Common myeloid progenitor, CD34-positive (primary cell): ENCODE data around the gene CFAP70.

Experiments used
- CTCF ChIA-PET: fragments of 350-600 bp; sonication (Branson Sonifier 250); formaldehyde crosslinking; loops from one replicate; lab custom pipeline; 2021; ENCODE audit warnings: antibody characterized with exemption; lab: Charles Lee
- POLR2A ChIA-PET: fragments of 350-600 bp; sonication (Branson Sonifier 250); formaldehyde crosslinking; loops from one replicate; lab custom pipeline; 2021; ENCODE audit warnings: antibody characterized with exemption; lab: Charles Lee
- DNase-seq, 3 donors: peaks; one replicate each; pipeline versions ENCODE4 v3.0.0 to v3.0.0-alpha.2; 2013
- H3K27ac ChIP-seq, 2 experiments: 1 replicate in 1 of 2; 2 replicates in 1 of 2; pipeline ENCODE4 v1.7.0; 2013; ENCODE audit warnings: inconsistent platforms in 2 of 2, low read length in 2 of 2, mild to moderate bottlenecking in 2 of 2, low read depth in 1 of 2, moderate library complexity in 1 of 2; ENCODE audit not compliant: severe bottlenecking in 2 of 2, insufficient read depth in 1 of 2, poor library complexity in 1 of 2
- H3K27me3 ChIP-seq, 5 experiments: replicated peaks in 2 of 5; 1 replicate in 3 of 5; 2 replicates in 2 of 5; pipeline versions ENCODE4 v1.6.1 to v1.7.0; 2013; ENCODE audit warnings: low read length in 4 of 5, mild to moderate bottlenecking in 2 of 5, moderate library complexity in 2 of 5, inconsistent platforms in 1 of 5; ENCODE audit not compliant: insufficient read depth in 5 of 5, control insufficient read depth in 4 of 5
- H3K36me3 ChIP-seq, 4 experiments: 1 replicate in 2 of 4; 2 replicates in 2 of 4; pipeline versions ENCODE4 v1.6.1 to v1.7.0; 2013; ENCODE audit warnings: low read length in 3 of 4, control low read depth in 1 of 4, mild to moderate bottlenecking in 1 of 4; ENCODE audit not compliant: control insufficient read depth in 4 of 4, insufficient read depth in 4 of 4
- H3K4me1 ChIP-seq, 4 experiments: 1 replicate in 3 of 4; 2 replicates in 1 of 4; pipeline versions ENCODE4 v1.6.1 to v1.7.1; 2013; ENCODE audit warnings: low read length in 3 of 4, mild to moderate bottlenecking in 3 of 4, control low read depth in 1 of 4, inconsistent platforms in 1 of 4, moderate library complexity in 1 of 4; ENCODE audit not compliant: control insufficient read depth in 4 of 4, insufficient read depth in 4 of 4; ENCODE audit errors: control extremely low read depth in 1 of 4
- H3K4me3 ChIP-seq, 7 experiments: 1 replicate in 4 of 7; 2 replicates in 3 of 7; pipeline versions ENCODE4 v1.5.1 to v1.7.0; 2013; ENCODE audit warnings: mild to moderate bottlenecking in 7 of 7, low read length in 6 of 7, moderate library complexity in 6 of 7, inconsistent platforms in 2 of 7, low read depth in 2 of 7, control low read depth in 1 of 7; ENCODE audit not compliant: insufficient read depth in 4 of 7, control insufficient read depth in 1 of 7; ENCODE audit errors: extremely low read depth in 1 of 7
- H3K9me3 ChIP-seq, 5 experiments: 1 replicate in 4 of 5; 2 replicates in 1 of 5; pipeline versions ENCODE4 v1.6.1 to v1.7.1; 2013; ENCODE audit warnings: low read length in 4 of 5, mild to moderate bottlenecking in 2 of 5, inconsistent platforms in 1 of 5, low read depth in 1 of 5, moderate library complexity in 1 of 5; ENCODE audit not compliant: control insufficient read depth in 4 of 5, insufficient read depth in 2 of 5; ENCODE audit errors: control extremely low read depth in 1 of 5
- WGBS: methylation state at CpG from one replicate; pipeline ENCODE4 v1.1.5; 2013; ENCODE audit not compliant: insufficient coverage; 5-methylcytosine and 5-hydroxymethylcytosine counted together

CFAP70 gene

DNA sequence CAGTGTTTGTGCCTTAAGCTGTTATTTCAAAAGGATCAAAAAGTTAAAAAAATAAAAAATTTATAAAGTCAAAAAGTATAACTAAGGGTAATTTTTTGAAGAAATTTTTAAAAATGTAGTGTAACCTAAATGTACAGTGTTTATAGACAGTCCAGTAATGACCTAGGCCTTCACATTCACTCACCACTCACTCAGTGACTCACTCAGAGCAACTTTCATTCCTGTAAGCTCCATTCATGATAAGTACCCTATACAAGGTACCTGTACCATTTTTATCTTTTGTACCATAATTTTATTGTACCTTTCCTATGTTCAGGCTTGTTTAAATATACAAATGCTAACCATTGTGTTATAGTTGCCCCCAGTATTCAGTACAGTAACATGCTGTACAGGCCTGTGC lies 133.1 kb downstream of the CFAP70 start:
- peaks cover 0 to 11% (median 5%) of the 10 kb centered on the region in 4 experiments for H3K36me3 ChIP-seq
- no peak overlapping the region for H3K27ac ChIP-seq
- H3K9me3 ChIP-seq: no peaks in the 10 kb centered on the region
- no peak overlapping the region for H3K4me3 ChIP-seq
- POLR2A ChIA-PET: no interaction called here
- no peak for DNase-seq
- H3K4me1 ChIP-seq: peaks cover 0 to 23% (median 10%) of the 10 kb centered on the region in 4 experiments
- no peaks in the 10 kb centered on the region for H3K27me3 ChIP-seq
- CTCF ChIA-PET: no interaction called here

DNA sequence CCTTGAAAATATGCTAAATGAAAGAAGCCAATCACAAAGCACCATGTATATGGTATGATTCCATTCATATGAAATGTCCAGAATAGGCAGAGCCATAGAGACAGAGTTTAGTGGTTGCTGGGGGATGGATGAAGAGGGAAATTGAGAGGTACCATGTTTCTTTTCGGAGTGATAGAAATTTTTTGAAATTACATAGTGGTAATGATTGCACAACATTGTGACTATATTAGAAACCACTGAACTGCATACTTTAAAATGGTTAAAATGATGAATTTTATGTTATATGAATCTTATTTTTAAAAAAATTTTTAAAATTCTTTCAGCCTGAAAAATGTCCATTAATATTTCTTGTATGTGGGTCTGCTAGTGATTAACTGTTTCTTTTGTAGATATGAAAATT lies 137.7 kb downstream of the CFAP70 start:
- no peaks in the 10 kb centered on the region for H3K4me1 ChIP-seq
- peaks cover 12 to 27% (median 19%) of the 10 kb centered on the region in 4 experiments for H3K36me3 ChIP-seq
- peaks cover 0 to 2% (median 0%) of the 10 kb centered on the region in 5 experiments for H3K9me3 ChIP-seq
- POLR2A ChIA-PET: no interaction called here
- DNase-seq: no peak
- H3K27me3 ChIP-seq: no peaks in the 10 kb centered on the region
- CTCF ChIA-PET: no interaction called here
- H3K27ac ChIP-seq: no peak overlapping the region
- no peak overlapping the region for H3K4me3 ChIP-seq
- WGBS: no CpG with 5 or more reads among the region's 1 CpG

DNA sequence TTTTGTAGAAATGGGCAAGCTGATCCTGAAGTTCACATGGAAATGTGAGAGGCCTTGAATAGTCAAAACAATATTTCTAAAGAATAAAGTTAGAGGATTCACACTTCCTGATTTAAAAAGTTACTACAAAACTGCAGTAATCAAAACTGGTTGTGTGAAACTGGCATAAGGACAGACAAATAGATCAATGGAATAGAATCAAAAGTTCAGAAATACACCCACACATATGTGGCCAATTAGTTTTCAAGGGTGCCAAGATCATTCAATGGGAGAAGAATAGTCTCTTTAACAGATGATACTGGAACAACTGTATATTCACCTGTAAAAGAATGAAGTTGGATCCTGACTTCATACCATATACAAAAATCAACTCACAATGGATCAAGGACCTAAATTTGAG lies 139.3 kb downstream of the CFAP70 start:
- POLR2A ChIA-PET: no interaction called here
- H3K4me1 ChIP-seq: no peaks in the 10 kb centered on the region
- peaks cover 12 to 28% (median 21%) of the 10 kb centered on the region in 4 experiments for H3K36me3 ChIP-seq
- H3K4me3 ChIP-seq: no peak overlapping the region
- peaks cover 0 to 2% (median 0%) of the 10 kb centered on the region in 5 experiments for H3K9me3 ChIP-seq
- H3K27ac ChIP-seq: no peak overlapping the region
- CTCF ChIA-PET: interaction anchor here (0.9 to 1.4 kb wide), 2 partner anchors 14 to 17 kb away, joined by 3 read pairs; no protein-coding TSS in a partner anchor
- DNase-seq: no peak
- H3K27me3 ChIP-seq: no peaks in the 10 kb centered on the region

DNA sequence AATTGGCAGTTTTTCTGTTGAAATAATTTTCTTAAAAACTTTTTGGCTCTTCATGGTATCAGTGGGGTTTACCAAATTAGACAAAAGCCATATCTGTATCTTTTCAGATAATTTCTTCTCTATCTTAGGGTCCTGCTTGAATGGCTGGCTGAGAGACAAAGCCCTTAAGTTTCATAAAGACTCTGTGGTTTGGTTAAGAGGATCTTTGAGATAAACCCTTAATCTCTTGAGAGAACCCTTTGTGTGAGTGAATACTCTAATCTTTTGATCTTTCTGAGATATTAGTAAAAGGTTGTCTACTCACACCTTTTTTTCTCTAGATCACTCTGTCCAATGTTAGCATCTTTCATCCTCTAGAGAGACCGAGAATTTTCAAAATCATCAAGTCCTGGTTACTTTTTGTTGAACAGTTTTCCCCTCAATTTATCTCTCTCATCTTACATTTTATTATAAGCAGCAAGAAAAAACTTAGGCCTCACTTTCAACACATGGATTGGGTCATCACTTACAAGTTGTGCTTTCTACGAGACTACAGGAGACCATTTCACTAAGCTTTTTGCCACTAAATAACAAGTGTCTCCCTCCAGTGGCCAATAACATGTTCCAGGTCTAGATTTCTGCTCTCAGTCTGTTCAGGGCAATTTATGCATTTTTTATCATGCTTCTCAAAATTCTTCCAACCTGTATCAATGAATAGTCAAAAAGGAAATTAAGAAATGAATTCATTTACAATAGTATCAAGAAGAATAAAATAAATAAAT lies 140.1 kb downstream of the CFAP70 start:
- Histone ChIP-seq H3K4me1 (no peaks in the 10 kb centered on the region), H3K27ac (no peak overlapping the region), H3K27me3 (no peaks in the 10 kb centered on the region), H3K4me3 (no peak overlapping the region), H3K9me3 (peaks cover 0 to 2% (median 0%) of the 10 kb centered on the region in 5 experiments), H3K36me3 (peaks cover 14 to 30% (median 20%) of the 10 kb centered on the region in 4 experiments)
- DNase-seq: peak; percentile 31 to 62 (median 58)
- ChIA-PET POLR2A (no interaction called here), CTCF (interaction anchor here (0.9 to 1.8 kb wide), 2 partner anchors 13 to 48 kb away, joined by 3 to 5 read pairs; no protein-coding TSS in a partner anchor)
- WGBS: 93% methylated on average over 2 of the region's 2 CpGs

DNA sequence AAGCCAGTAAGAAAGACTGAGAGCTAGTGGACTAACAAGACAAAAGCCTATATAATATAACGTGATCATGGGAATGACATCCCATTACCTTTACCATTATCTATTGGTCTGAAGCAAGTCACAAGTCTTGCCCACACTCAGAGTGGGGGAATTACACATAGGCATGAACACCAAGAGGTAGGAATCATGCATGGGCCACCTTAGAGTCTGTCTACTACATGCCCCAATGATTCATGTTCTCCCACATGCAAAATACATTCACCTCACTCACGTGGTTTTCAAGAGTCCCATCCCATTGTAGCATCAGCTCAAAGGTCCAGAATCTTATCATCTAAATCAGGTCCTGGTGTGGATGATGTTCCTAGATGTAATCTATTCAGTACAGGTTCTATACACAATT lies 141.0 kb downstream of the CFAP70 start:
- WGBS: 100% methylated on average over 1 of the region's 2 CpGs
- no peak for DNase-seq
- Histone ChIP-seq H3K9me3 (peaks cover 0 to 2% (median 0%) of the 10 kb centered on the region in 5 experiments), H3K27me3 (no peaks in the 10 kb centered on the region), H3K4me1 (no peaks in the 10 kb centered on the region), H3K4me3 (no peak overlapping the region), H3K36me3 (peaks cover 14 to 30% (median 21%) of the 10 kb centered on the region in 4 experiments), H3K27ac (no peak overlapping the region)
- ChIA-PET CTCF (interaction anchor here (1.8 kb wide), 1 partner anchor 47 kb away, joined by 5 read pairs; no protein-coding TSS in a partner anchor), POLR2A (no interaction called here)

DNA sequence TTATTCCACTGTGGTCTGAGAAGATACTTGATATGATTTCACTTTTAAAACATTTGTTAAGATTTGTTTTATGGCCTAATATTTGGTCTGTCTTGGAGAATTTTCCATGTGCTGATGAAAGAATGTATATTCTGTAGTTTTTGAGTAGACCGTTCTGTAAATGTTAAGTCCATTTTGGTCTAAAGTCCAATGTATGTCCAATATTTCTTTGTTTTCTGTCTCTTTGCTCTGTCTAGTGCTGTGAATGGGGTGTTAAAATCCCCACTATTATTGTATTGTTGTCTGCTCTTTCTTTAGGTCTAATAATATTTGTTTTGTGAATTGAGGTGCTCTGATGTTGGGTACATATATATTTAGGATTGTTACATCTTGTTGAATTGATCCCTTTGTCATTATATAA lies 142.9 kb downstream of the CFAP70 start:
- Histone ChIP-seq H3K4me3 (no peak overlapping the region), H3K27ac (no peak overlapping the region), H3K9me3 (peaks cover 0 to 2% (median 0%) of the 10 kb centered on the region in 5 experiments), H3K4me1 (no peaks in the 10 kb centered on the region), H3K27me3 (no peaks in the 10 kb centered on the region), H3K36me3 (peaks cover 17 to 34% (median 22%) of the 10 kb centered on the region in 4 experiments)
- POLR2A ChIA-PET: no interaction called here
- WGBS: 100% methylated on average over 1 of the region's 1 CpG
- CTCF ChIA-PET: no interaction called here
- no peak for DNase-seq

DNA sequence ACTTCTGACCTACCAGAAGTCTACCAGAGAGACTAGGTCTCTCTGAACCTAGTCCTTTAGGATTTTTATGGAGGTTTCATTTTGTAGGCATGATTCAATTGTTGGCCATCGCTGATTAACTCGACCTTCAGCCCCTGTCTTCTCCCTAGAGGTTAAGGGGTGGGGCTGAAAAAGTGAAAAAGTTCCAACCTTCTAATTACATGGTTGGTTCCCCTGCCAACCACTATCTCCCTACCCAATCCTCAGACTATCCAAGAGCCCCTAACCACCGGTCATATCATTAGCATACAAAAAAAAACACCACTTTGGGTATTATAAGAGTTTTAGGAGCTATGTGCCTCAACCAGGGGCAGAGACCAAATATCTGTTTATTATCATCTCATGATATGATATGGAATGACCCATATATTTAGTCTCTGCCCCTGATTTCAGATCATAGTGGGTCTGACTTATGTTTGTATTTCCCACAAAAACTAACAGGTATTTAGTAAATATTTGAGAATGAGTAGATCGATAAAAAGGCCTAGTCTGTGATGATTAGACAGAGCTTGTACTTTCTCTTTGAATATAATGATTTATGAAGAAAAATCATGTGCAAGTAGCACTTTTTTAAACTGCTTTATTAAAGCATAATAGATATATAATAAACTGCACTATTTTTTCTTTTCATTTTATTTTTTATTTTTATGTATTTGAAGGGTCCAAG lies 147.4 kb downstream of the CFAP70 start:
- CTCF ChIA-PET: interaction anchor here (1.2 kb wide), 1 partner anchor 9 kb away, joined by 3 read pairs; no protein-coding TSS in a partner anchor
- Histone ChIP-seq H3K4me1 (no peaks in the 10 kb centered on the region), H3K4me3 (no peak overlapping the region), H3K36me3 (peaks cover 0 to 33% (median 8%) of the 10 kb centered on the region in 4 experiments), H3K9me3 (peaks cover 0 to 3% (median 0%) of the 10 kb centered on the region in 5 experiments), H3K27ac (no peak overlapping the region), H3K27me3 (no peaks in the 10 kb centered on the region)
- no CpG with 5 or more reads among the region's 4 CpGs for WGBS
- no peak for DNase-seq
- POLR2A ChIA-PET: no interaction called here
